Upper lobe of left lung (tissue), 6 donors: Measurements from ENCODE around the gene GPR55. TPM values are rescaled to one million over a fixed set of nuclear protein-coding genes. Genes with fewer than 3 reads are reported as not detected.

Experiments used
- ATAC-seq, 2 donors: fragments of 200-7000 bp; cut with Tn5 transposase; one replicate each; pipeline ENCODE4 v1.9.1; 2022; ENCODE audit warnings: mild to moderate bottlenecking in 2 of 2, moderate library complexity in 2 of 2; ENCODE audit not compliant: low FRiP score in 2 of 2
- DNase-seq, 2 donors: peaks; one replicate each; pipeline ENCODE4 v3.0.0-alpha.2; 2019 to 2020
- H3K27ac ChIP-seq, 4 donors: fragments of 200-600 bp; sonication (generic); one replicate each; pipeline ENCODE4 v1.5.1; 2016 to 2019
- H3K27me3 ChIP-seq, 4 donors: fragments of 200-600 bp; sonication (generic); one replicate each; pipeline ENCODE4 v1.5.1; 2017 to 2019
- H3K36me3 ChIP-seq, 4 donors: fragments of 200-600 bp; sonication (generic); one replicate each; pipeline ENCODE4 v1.5.1; 2016 to 2019
- H3K4me1 ChIP-seq, 4 donors: fragments of 200-600 bp; sonication (generic); one replicate each; pipeline ENCODE4 v1.5.1; 2018 to 2019
- H3K4me3 ChIP-seq, 4 donors: fragments of 200-600 bp; sonication (generic); one replicate each; pipeline ENCODE4 v1.5.1; 2017 to 2019; ENCODE audit warnings: mild to moderate bottlenecking in 2 of 4, moderate library complexity in 1 of 4
- H3K9me3 ChIP-seq, 4 donors: fragments of 200-600 bp; sonication (generic); one replicate each; pipeline ENCODE4 v1.5.1; 2018 to 2019
- EP300 ChIP-seq, 4 donors: sonication (generic); formaldehyde crosslinking; IDR thresholded peaks; one replicate each; pipeline ENCODE4 v1.5.1; 2017; ENCODE audit warnings: antibody characterized with exemption in 4 of 4, control low read depth in 2 of 4
- POLR2A ChIP-seq, 4 donors: fragments of 450-650 bp; IDR thresholded peaks; one replicate each; pipeline ENCODE4 v1.5.1; 2016 to 2017; ENCODE audit warnings: antibody characterized with exemption in 4 of 4, mild to moderate bottlenecking in 2 of 4
- POLR2AphosphoS5 ChIP-seq, 2 donors: sonication (generic); formaldehyde crosslinking; IDR thresholded peaks; one replicate each; pipeline ENCODE4 v1.5.1; 2017; ENCODE audit warnings: antibody characterized with exemption in 2 of 2
- WGBS, 2 donors: methylation state at CpG; one replicate each; pipeline ENCODE4 v1.1.5; 2017 to 2018; 5-methylcytosine and 5-hydroxymethylcytosine counted together
- total RNA-seq, 6 donors: library from RNA; depleted of rRNA in 4 of 6; stranded (reverse); fragments of >200 nt in 4 of 6; gene quantifications; one replicate each; pipeline versions ENCODE4 v1.1.0 to v1.2.1, GENCODE V29; 2016 to 2021
- TF ChIP-seq, protein P1 (sequence below), 6 experiments: fragments of 450-650 bp in 4 of 6; fragments of 200-600 bp in 2 of 6; sonication (generic) in 2 of 6; IDR thresholded peaks; one replicate each; pipeline ENCODE4 v1.5.1; 2016 to 2019; ENCODE audit warnings: antibody characterized with exemption in 6 of 6
- donor health status: DM: no; HTN: no; CAD: no; lungs with moderate emphysema.
- donor health status: DM: no; HTN: yes; CAD: no; lungs with severe emphysema.

Gene GPR55
- total RNA-seq, 6 donors from 2014 or later = 0.15 to 0.84 (median 0.52) TPM; not detected in 2

DNA sequence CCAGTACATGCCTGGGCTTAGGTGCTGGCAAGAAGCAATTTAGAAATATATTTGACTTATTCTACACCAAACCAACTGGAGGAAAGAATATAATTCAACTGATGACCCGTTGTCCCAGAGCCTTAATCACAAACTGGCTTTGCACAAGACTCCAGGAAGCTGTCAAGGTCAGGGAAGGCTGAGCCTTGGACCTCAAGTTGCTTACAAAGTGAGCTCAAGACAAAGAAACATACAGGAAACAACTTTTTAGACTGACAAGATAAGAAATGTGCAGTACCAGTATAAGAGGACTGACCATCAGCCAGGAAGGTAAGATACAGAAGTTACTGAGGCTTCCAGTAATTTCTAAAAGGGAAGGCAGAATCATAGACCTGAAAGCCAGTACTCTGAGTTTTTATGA, 35.0 kb upstream of the GPR55 start:
- TF ChIP-seq, protein P1, sequence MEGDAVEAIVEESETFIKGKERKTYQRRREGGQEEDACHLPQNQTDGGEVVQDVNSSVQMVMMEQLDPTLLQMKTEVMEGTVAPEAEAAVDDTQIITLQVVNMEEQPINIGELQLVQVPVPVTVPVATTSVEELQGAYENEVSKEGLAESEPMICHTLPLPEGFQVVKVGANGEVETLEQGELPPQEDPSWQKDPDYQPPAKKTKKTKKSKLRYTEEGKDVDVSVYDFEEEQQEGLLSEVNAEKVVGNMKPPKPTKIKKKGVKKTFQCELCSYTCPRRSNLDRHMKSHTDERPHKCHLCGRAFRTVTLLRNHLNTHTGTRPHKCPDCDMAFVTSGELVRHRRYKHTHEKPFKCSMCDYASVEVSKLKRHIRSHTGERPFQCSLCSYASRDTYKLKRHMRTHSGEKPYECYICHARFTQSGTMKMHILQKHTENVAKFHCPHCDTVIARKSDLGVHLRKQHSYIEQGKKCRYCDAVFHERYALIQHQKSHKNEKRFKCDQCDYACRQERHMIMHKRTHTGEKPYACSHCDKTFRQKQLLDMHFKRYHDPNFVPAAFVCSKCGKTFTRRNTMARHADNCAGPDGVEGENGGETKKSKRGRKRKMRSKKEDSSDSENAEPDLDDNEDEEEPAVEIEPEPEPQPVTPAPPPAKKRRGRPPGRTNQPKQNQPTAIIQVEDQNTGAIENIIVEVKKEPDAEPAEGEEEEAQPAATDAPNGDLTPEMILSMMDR (IDR thresholded peaks at IDR 0.05) = no peak
- no peak for TF ChIP-seq EP300 (IDR thresholded peaks at IDR 0.05)
- no peak for TF ChIP-seq POLR2AphosphoS5 (IDR thresholded peaks at IDR 0.05)
- TF ChIP-seq POLR2A (IDR thresholded peaks at IDR 0.05) = no peak
- H3K9me3 ChIP-seq = no peaks in the 10 kb centered on the region
- no peak overlapping the region for H3K4me3 ChIP-seq
- no peak for DNase-seq
- H3K27ac ChIP-seq = no peak overlapping the region
- no peaks in the 10 kb centered on the region for H3K36me3 ChIP-seq
- H3K4me1 ChIP-seq = peaks cover 0 to 9% (median 7%) of the 10 kb centered on the region in 4 donors
- WGBS, 2 donors = 48 to 83% methylated on average over 1 of the region's 1 CpG
- ATAC-seq = no peak
- no peaks in the 10 kb centered on the region for H3K27me3 ChIP-seq

DNA sequence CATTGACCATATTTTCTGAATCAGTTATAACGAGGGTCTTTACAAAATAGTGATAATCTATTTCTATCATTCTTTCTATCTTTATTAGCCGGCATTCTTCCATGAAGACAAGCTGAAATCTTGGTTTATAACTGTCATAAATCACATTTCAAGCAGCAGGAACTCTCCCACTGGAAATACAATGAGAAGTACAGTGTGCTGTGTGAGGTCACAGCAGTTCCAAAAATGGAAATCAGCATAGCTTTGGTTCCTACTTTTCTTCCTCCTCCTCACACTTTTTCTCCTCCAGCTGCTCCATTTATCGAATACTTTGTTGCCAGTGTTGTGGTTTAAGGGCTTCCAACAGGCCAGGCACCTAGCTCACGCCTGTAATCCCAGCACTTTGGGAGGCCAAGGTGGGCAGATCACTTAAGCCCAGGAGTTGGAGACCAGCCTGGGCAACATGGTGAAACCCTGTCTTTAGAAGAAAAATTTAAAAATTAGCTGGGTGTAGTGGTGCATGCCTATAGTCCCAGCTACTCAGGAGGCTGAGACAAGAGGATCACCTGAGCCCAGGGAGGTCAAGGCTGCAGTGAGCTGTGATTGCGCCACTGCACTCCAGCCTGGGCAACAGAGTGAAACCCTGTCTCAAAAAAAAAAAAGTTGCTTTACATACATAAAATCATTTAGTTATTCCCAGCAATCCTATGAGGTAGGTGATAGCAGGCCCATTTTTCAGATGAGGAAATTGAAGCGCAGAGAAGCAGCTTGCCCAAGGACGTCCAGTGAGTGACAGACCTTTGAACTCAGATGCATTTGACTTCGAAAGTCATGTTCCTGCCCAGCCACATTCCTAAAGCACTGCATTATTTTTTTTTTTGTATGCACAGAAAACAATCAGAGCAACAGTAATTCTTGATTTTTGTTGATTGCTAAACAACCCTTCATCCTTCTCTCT, 34.0 kb upstream of the GPR55 start:
- ATAC-seq = no peak
- Histone ChIP-seq H3K4me1 (peaks cover 0 to 9% (median 7%) of the 10 kb centered on the region in 4 donors), H3K27me3 (no peaks in the 10 kb centered on the region), H3K9me3 (no peaks in the 10 kb centered on the region), H3K36me3 (no peaks in the 10 kb centered on the region), H3K27ac (no peak overlapping the region), H3K4me3 (no peak overlapping the region)
- WGBS, 2 donors = 80 to 91% methylated on average over 8 of the region's 8 CpGs
- DNase-seq = no peak
- TF ChIP-seq POLR2AphosphoS5 (IDR thresholded peaks at IDR 0.05) = no peak
- TF ChIP-seq EP300 (IDR thresholded peaks at IDR 0.05) = no peak
- TF ChIP-seq, protein P1 (IDR thresholded peaks at IDR 0.05) = no peak
- no peak for TF ChIP-seq POLR2A (IDR thresholded peaks at IDR 0.05)

DNA sequence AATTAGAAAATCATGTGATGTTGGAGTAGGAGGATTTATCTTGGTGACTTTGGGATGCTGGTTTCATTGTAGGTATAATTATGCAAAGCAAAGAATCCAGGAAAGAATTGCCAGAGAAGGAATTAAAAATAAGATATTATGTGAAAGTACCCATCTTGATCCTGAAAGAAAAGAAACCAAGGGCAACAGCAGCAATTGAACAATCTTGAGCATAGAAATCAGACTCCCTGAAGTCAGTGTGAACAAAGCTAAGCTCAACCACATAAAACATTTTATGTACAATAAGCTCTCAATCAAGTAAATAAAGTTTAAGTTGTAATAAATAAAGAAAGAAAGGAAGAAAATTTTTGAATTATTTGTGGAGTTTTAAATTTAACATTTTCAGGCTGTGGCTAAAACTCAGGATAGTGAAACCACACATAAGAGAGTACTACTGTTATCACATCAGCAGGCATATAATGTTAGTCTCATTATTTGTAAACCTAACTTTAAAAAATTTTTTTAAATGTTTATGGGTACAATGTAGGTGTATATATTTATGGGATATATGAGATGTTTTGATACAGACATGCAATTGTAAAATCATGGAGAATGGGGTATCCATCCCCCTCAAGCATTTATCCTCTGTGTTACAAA, 32.8 kb upstream of the GPR55 start:
- Histone ChIP-seq H3K27me3 (no peaks in the 10 kb centered on the region), H3K4me1 (peaks cover 0 to 9% (median 7%) of the 10 kb centered on the region in 4 donors), H3K27ac (no peak overlapping the region), H3K4me3 (peak overlapping the region in 3 of 4 donors; percentile 12 to 43 (median 32)), H3K36me3 (no peaks in the 10 kb centered on the region), H3K9me3 (no peaks in the 10 kb centered on the region)
- DNase-seq (no peak), ATAC-seq (no peak)
- TF ChIP-seq POLR2A (IDR thresholded peaks at IDR 0.05) (no peak), EP300 (IDR thresholded peaks at IDR 0.05) (no peak), POLR2AphosphoS5 (IDR thresholded peaks at IDR 0.05) (no peak)
- TF ChIP-seq, protein P1 (IDR thresholded peaks at IDR 0.05) = no peak

DNA sequence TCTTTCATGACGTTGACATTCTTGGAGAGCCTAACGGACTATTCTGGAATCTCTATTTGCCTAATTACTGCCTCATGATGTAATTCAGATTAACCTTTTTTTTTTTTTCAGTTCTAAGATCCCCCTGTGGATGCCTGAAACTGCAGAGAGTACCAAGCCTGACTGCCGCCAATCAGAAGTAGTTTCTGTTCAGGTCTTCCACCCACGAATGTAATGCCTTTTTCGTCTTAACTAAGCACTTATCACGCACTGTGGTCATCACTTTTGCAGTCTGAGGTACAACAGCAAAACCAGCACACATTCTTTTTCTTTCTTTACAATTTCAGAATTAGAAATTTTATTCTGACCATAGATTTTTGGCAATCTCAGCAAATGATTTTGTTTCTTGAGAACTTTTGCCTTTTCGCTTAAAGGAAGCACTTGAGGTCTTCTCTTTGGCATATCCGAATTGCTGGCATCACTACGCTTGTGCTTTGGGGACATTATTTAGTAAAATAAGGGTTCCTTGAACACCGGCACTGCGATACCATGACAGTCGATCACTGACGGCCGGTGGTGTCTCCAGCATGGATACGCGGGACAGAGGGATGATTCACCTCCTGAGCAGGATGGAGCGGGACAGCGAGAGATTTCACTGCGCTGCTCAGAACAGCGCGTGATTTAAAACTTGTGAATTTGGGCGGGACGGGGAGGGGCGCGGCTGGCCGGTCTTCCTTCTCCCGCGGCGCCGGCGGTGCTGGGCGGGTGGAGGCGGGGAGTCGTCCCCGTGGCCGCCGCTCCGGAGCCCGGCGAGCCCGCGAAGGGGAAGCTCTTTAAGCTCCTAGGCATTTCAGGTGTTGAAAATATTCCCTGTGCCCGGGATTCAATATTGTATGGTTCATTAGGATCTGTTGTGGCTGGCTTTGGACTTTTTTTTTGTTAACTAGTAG, 32.0 kb upstream of the GPR55 start:
- Histone ChIP-seq H3K27ac (no peak overlapping the region), H3K27me3 (no peaks in the 10 kb centered on the region), H3K4me3 (peak overlapping the region in 3 of 4 donors; percentile 12 to 43 (median 32)), H3K9me3 (no peaks in the 10 kb centered on the region), H3K36me3 (no peaks in the 10 kb centered on the region), H3K4me1 (peaks cover 0 to 9% (median 7%) of the 10 kb centered on the region in 4 donors)
- DNase-seq (peak; percentile 37 to 89), ATAC-seq (peak in 1 of 2 donors; percentile 94)
- TF ChIP-seq EP300 (IDR thresholded peaks at IDR 0.05) (no peak), POLR2A (IDR thresholded peaks at IDR 0.05) (no peak), POLR2AphosphoS5 (IDR thresholded peaks at IDR 0.05) (peak in 1 of 2 donors; percentile 31)
- 13 to 23% methylated on average over 22 to 43 of the region's 43 CpGs for WGBS, 2 donors
